ENCODE data around the gene GNRH2. TPM values are rescaled to one million over a fixed set of nuclear protein-coding genes. Genes with fewer than 3 reads are reported as not detected.

GNRH2 gene
- total RNA-seq, 1 donor from 2014 or later: not detected

DNA sequence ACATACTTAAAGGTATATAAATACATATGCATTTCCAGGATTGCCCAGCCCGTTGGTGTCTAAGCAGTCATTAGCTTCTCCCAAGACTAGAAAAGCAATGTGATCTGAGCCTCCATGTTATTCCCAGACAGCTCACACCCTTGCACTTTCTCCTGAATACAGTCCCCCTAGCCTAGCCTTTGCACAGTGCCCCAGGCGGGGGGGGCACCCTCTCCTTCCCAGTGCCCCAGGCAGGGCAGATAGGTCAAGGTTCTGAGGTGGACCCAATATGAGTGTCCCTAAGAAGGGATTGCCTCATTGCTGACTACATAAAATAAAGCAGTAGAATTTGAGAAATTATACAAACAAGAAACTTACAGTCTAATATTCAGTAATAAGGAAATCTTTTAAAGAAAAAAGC, 15.4 kb upstream of the GNRH2 start:
- TF ChIP-seq, protein P1, sequence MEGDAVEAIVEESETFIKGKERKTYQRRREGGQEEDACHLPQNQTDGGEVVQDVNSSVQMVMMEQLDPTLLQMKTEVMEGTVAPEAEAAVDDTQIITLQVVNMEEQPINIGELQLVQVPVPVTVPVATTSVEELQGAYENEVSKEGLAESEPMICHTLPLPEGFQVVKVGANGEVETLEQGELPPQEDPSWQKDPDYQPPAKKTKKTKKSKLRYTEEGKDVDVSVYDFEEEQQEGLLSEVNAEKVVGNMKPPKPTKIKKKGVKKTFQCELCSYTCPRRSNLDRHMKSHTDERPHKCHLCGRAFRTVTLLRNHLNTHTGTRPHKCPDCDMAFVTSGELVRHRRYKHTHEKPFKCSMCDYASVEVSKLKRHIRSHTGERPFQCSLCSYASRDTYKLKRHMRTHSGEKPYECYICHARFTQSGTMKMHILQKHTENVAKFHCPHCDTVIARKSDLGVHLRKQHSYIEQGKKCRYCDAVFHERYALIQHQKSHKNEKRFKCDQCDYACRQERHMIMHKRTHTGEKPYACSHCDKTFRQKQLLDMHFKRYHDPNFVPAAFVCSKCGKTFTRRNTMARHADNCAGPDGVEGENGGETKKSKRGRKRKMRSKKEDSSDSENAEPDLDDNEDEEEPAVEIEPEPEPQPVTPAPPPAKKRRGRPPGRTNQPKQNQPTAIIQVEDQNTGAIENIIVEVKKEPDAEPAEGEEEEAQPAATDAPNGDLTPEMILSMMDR (conservative IDR thresholded peaks at IDR 0.05; ENCODE audit: low read depth, low read length): no peak
- H3K4me3 ChIP-seq (ENCODE audit: low read depth, low read length): no peak overlapping the region
- no peak for DNase-seq (ENCODE audit: low read depth)

DNA sequence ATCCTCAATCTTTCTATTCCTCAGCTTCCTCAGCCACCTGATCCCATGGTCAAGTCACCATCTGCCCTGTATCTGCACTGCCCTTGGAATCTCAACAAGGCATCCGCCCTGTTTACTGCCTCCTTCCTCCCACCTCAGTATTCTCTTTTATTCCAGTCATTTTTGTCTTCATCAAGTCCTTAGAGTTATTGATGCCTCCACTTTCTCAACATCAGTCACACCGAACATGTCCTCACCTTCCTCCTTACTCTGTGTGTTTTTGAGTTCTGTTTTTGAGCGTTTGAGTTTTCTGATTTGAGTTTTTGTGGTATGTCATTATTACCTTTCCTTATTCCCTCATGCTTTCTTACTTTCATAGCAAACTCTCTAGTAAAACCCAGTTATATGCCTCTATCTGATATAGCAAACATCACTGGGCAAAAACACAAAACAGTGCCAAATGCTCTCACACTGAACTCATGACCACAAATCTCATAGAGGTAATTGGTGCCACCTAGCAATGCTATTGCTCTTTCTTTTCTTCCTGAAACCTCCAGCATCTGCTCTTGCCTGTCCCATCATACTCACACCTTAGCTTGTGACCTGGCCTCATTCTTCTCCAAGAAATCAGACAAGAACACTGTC, 11.8 kb upstream of the GNRH2 start:
- TF ChIP-seq, protein P1 (conservative IDR thresholded peaks at IDR 0.05; ENCODE audit: low read depth, low read length): no peak
- H3K4me3 ChIP-seq (ENCODE audit: low read depth, low read length): no peak overlapping the region
- DNase-seq (ENCODE audit: low read depth): no peak

DNA sequence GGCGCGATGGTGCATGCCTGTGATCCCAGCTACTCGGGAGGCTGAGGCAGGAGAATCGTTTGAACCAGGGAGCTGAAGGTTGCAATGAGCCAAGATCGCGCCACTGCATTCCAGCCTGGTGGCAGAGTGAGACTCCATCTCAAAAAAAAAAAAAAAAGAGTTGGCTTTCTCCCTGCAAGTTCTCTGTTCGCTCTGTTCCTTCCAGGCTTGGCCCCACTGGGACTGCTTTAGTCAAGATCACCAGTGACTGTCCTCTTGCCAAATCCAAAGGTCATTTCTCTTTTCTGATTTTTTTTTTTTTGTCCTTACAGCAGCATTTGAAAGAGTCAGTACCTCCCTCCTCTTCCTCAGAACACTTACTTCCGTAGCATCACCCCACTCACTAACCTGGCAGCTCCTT, 10.8 kb upstream of the GNRH2 start:
- no peak overlapping the region for H3K4me3 ChIP-seq (ENCODE audit: low read depth, low read length)
- TF ChIP-seq, protein P1 (conservative IDR thresholded peaks at IDR 0.05; ENCODE audit: low read depth, low read length): no peak
- DNase-seq (ENCODE audit: low read depth): no peak

DNA sequence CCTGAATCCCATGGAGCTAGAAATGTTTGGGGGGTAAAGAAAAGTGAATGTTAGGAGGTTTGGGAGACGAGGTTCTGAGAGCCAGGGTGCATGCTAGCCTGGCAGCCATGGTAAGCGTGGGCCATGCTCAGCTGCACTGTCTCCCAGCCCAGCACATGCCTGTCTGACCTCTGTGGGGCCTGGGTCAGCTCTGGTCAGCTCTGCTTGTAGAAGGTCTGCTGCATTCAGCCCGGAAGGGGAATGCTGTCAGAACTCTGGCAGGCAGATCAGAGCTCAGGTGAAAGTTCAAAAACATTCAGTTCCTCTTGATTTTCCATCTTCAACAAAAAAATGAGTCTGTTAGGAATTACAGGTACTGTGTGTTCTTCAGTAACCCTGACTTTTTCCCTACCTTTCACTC, 5.8 kb upstream of the GNRH2 start:
- DNase-seq (ENCODE audit: low read depth): no peak
- no peak overlapping the region for H3K4me3 ChIP-seq (ENCODE audit: low read depth, low read length)
- TF ChIP-seq, protein P1 (conservative IDR thresholded peaks at IDR 0.05; ENCODE audit: low read depth, low read length): no peak

DNA sequence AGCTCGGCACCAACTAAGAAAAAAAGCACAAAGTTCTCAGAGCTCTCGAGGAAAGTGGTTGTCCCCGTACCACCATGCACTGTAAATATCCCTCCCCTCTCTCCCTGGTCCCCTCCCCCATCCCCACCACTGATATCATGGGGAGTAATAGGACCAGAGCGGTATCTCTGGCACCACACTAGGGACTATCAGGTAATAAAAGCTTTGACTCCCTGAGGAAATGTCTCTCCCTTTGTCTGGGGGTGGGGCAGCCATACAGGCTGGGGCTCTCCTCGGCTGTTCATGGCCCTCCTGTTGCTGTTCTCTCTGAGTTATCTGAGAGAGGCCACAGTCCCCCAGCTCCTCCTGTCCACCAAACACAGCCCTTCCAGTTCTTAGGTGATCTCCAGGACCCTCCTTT, 5.0 kb upstream of the GNRH2 start:
- no peak overlapping the region for H3K4me3 ChIP-seq (ENCODE audit: low read depth, low read length)
- no peak for DNase-seq (ENCODE audit: low read depth)
- TF ChIP-seq, protein P1 (conservative IDR thresholded peaks at IDR 0.05; ENCODE audit: low read depth, low read length): no peak

DNA sequence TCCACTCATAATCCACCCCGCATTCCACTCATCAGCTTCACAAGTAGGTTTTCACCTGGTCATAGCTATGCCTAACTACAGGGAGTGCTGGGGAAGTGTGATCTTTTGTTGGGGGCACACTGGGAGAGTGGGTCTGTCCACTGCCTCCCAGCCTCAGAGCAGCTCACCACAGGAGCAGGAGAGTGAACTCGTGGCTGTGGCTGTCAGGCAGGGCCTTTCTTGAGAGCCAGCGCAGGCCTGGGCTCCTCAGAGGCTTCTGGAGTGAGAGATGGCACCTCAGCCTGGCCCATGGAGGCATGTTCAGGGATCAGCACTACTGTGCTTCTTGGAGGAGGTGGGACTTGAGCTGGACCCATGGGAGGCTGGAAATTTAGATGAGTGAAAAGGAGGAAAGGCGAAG, 4.0 kb upstream of the GNRH2 start:
- no peak for DNase-seq (ENCODE audit: low read depth)
- H3K4me3 ChIP-seq (ENCODE audit: low read depth, low read length): no peak overlapping the region
- TF ChIP-seq, protein P1 (conservative IDR thresholded peaks at IDR 0.05; ENCODE audit: low read depth, low read length): no peak

- no peak overlapping the region for H3K4me3 ChIP-seq (ENCODE audit: low read depth, low read length)
- DNase-seq (ENCODE audit: low read depth): no peak
- TF ChIP-seq, protein P1 (conservative IDR thresholded peaks at IDR 0.05; ENCODE audit: low read depth, low read length): no peak
These were observed 3.3 kb upstream of the GNRH2 start for GRCh38 chr20:3040086-3040485.
